K562 (cell line): ENCODE data around the gene RNPEPL1. TPM values are rescaled to one million over a fixed set of nuclear protein-coding genes. Genes with fewer than 3 reads are reported as not detected.

Source experiments
- HDAC6 ChIP-seq: IDR thresholded peaks from 2 replicates; pipeline ENCODE4 v1.6.1; 2012; ENCODE audit warnings: low read depth, mild to moderate bottlenecking, control low read depth, inconsistent platforms, low read length, moderate library complexity
- HNRNPUL1 ChIP-seq: fragments of 200-400 bp; formaldehyde crosslinking; IDR thresholded peaks from 2 replicates; pipeline ENCODE4 v1.6.1; 2017; ENCODE audit warnings: low read length
- KDM5B ChIP-seq: fragments of 200-600 bp; sonication (generic); IDR thresholded peaks from 2 replicates; pipeline ENCODE4 v1.6.1; 2012; ENCODE audit warnings: low read depth, mild to moderate bottlenecking, moderate library complexity, low read length, control low read depth, inconsistent platforms; ENCODE audit not compliant: insufficient replicate concordance
- PML ChIP-seq: IDR thresholded peaks from 2 replicates; pipeline ENCODE4 v1.6.1; 2012; ENCODE audit warnings: low read length, inconsistent platforms
- ZNF592 ChIP-seq: fragments of 450-650 bp; IDR thresholded peaks from 2 replicates; pipeline ENCODE4 v1.6.1; 2017; ENCODE audit warnings: antibody characterized with exemption, mild to moderate bottlenecking
- ZNF695 ChIP-seq: fragments of 450-650 bp; formaldehyde crosslinking; IDR thresholded peaks from 2 replicates; pipeline ENCODE4 v1.4.0; 2020; ENCODE audit warnings: mild to moderate bottlenecking, moderate library complexity
- ZNF75A ChIP-seq: fragments of 450-650 bp; formaldehyde crosslinking; IDR thresholded peaks from 2 replicates; pipeline ENCODE4 v1.4.0; 2020; ENCODE audit warnings: mild to moderate bottlenecking
- ZNF76 ChIP-seq: fragments of 250-450 bp; sonication (Bioruptor Pico); IDR thresholded peaks from 2 replicates; pipeline ENCODE4 v1.4.0; 2020; ENCODE audit warnings: mild to moderate bottlenecking, moderate library complexity, borderline replicate concordance
- polyA plus RNA-seq, 8 experiments: library from polyadenylated mRNA; depleted of rRNA in 4 of 8; stranded (reverse) in 5 of 8; unstranded in 3 of 8; fragments of >200 nt; fragmentation: Nextera tagmentation in 2 of 8; fragmentation: Illumina TruSeq in 1 of 8; extraction: Ambion mirVana in 2 of 8; extraction: Trizol in 1 of 8; gene quantifications; 2 replicates each; pipeline versions ENCODE4 v1.2.1 to v1.2.3, GENCODE V29; 2011 to 2014; ENCODE audit warnings: inconsistent platforms in 1 of 8, missing spikeins in 1 of 8
- total RNA-seq, 7 experiments: library from RNA; depleted of rRNA in 6 of 7; stranded (reverse); fragments of >200 nt in 6 of 7; fragmentation: Illumina TruSeq in 2 of 7; extraction: Trizol in 2 of 7; gene quantifications; 2 replicates each; pipeline versions ENCODE4 v1.2.1 to v1.2.3, GENCODE V29; 2011 to 2021; ENCODE audit warnings: low replicate concordance in 1 of 7
- TF ChIP-seq, protein P1 (sequence below): fragments of 450-650 bp; IDR thresholded peaks from 2 replicates; pipeline ENCODE4 v1.6.1; 2014; ENCODE audit warnings: low read depth, mild to moderate bottlenecking, moderate library complexity, borderline replicate concordance

The RNPEPL1 gene
- total and polyA plus RNA-seq, 9 of the 15 experiments (the other 6 are each of a cell fraction or from before 2014, with no cell fraction given): 0.07 to 38.7 (median 5.6) TPM

- TF ChIP-seq HDAC6 (no peak), KDM5B (no peak), ZNF592 (no peak), HNRNPUL1 (no peak), ZNF75A (no peak), ZNF695 (CRISPR knock-in tag) (no peak), PML (no peak), ZNF76 (no peak)
- TF ChIP-seq, protein P1, sequence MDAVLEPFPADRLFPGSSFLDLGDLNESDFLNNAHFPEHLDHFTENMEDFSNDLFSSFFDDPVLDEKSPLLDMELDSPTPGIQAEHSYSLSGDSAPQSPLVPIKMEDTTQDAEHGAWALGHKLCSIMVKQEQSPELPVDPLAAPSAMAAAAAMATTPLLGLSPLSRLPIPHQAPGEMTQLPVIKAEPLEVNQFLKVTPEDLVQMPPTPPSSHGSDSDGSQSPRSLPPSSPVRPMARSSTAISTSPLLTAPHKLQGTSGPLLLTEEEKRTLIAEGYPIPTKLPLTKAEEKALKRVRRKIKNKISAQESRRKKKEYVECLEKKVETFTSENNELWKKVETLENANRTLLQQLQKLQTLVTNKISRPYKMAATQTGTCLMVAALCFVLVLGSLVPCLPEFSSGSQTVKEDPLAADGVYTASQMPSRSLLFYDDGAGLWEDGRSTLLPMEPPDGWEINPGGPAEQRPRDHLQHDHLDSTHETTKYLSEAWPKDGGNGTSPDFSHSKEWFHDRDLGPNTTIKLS: no peak
Observed at GRCh38 chr2:240551811-240552210, 16.5 kb upstream of the RNPEPL1 start (continued).
